Fibroblast of villous mesenchyme (primary cell): ENCODE data around the gene KLHL3. TPM values are rescaled to one million over a fixed set of nuclear protein-coding genes. Genes with fewer than 3 reads are reported as not detected.

Source experiments
- DNase-seq: peaks from one replicate; pipeline ENCODE4 v3.0.0-alpha.2; 2010; ENCODE audit warnings: low read depth
- H3K4me3 ChIP-seq: 2 replicates; pipeline ENCODE4 v1.5.1; 2011; ENCODE audit warnings: low read depth, mild to moderate bottlenecking, low read length
- total RNA-seq: library from RNA; depleted of rRNA; stranded (reverse); fragments of >200 nt; gene quantifications from 2 replicates; pipeline ENCODE4 v1.2.3, GENCODE V29; 2012
- TF ChIP-seq, protein P1 (sequence below): IDR thresholded peaks from 2 replicates; pipeline ENCODE4 v1.5.1; 2012; ENCODE audit warnings: low read depth, mild to moderate bottlenecking, low read length; ENCODE audit not compliant: insufficient read depth

KLHL3 gene
- total RNA-seq, 1 donor = 3.0 TPM

DNA sequence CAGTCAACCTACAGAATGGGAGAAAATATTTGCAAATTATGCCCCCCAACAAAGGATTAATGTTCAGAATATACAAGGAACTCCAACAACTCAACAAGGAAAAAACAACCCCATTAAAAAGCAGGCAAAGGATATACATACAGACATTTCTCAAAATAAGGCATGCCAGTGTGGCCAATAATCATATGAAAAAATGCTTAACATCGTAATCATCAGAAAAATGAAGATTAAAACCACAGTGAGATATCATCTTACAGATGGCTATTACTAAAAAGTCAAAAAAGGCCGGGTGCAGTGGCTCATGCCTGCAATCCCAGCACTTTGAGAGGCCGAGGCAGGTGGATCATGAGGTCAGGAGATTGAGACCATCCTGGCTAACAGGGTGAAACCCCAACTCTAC, 103.2 kb downstream of the KLHL3 start:
- TF ChIP-seq, protein P1, sequence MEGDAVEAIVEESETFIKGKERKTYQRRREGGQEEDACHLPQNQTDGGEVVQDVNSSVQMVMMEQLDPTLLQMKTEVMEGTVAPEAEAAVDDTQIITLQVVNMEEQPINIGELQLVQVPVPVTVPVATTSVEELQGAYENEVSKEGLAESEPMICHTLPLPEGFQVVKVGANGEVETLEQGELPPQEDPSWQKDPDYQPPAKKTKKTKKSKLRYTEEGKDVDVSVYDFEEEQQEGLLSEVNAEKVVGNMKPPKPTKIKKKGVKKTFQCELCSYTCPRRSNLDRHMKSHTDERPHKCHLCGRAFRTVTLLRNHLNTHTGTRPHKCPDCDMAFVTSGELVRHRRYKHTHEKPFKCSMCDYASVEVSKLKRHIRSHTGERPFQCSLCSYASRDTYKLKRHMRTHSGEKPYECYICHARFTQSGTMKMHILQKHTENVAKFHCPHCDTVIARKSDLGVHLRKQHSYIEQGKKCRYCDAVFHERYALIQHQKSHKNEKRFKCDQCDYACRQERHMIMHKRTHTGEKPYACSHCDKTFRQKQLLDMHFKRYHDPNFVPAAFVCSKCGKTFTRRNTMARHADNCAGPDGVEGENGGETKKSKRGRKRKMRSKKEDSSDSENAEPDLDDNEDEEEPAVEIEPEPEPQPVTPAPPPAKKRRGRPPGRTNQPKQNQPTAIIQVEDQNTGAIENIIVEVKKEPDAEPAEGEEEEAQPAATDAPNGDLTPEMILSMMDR = no peak
- no peak overlapping the region for H3K4me3 ChIP-seq
- DNase-seq = no peak

GRCh38 chr5:137631453-137631852, 104.4 kb downstream of the KLHL3 start:
- no peak overlapping the region for H3K4me3 ChIP-seq
- no peak for DNase-seq
- TF ChIP-seq, protein P1 = no peak

DNA sequence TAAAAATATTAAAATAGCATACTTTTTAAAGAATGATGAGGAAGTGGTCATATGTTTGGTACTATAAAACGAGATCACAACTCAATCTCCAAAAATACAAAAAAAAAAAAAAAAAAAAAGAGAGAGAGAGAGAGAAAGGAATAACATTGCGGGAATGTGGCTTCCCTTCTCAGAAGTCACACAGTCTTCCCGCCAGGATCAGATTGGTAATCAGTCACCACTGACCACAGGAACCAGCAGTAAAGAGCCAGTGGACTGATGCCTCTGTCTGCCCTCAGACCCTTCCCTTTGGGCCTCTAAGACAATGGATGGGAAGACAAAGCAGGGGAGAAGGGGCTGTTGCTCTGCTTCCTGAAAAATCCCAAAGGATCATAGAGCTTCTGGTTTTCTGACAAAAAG, 104.9 kb downstream of the KLHL3 start:
- TF ChIP-seq, protein P1 = no peak
- DNase-seq = no peak
- H3K4me3 ChIP-seq = no peak overlapping the region

GRCh38 chr5:137630216-137630971, 105.5 kb downstream of the KLHL3 start:
- no peak overlapping the region for H3K4me3 ChIP-seq
- TF ChIP-seq, protein P1 = no peak
- DNase-seq = no peak

DNA sequence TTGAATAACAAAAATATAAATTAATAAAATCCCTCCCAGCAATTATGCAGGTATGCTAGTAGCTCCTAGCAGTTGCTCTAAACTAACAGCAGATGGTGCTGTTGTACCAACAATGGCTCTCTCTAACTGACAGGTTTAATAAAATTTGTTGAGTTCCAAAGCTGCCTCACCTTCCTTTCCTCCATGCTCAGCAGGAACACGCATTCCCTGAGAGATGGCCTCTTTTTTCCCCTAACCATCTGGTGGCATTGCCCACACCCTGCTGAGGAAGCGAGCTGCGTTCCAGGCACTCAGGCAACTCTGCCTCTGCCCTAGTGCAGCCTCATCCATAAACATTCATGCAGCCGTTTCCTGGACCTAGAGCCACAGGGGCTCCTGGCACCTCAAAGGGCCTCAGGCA, 106.2 kb downstream of the KLHL3 start:
- DNase-seq = peak; percentile 50
- H3K4me3 ChIP-seq = no peak overlapping the region
- TF ChIP-seq, protein P1 = peak; percentile 90

- DNase-seq = no peak
- TF ChIP-seq, protein P1 = no peak
- H3K4me3 ChIP-seq = no peak overlapping the region
Measured at GRCh38 chr5:137627706-137628105, 108.2 kb downstream of the KLHL3 start.

DNA sequence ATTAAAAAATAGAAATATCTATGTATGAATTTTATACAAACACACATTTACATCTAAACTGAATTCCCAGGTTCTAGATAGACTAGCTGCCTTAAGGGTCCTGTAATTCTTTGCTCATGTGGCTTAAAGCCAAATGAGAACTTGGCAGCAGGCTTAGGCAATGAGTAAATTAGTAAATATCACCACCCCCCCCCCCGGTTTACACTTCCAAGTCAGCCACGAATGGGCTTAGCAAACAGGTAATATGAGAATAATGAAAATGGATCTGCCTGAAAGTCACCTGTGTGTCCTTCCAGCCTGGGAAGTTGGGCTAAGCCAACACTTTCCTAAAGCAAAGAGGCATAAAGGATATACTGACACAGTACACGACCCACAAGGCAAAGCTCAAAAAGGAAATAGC, 108.6 kb downstream of the KLHL3 start:
- DNase-seq = no peak
- no peak overlapping the region for H3K4me3 ChIP-seq
- TF ChIP-seq, protein P1 = no peak
